Measurements from ENCODE around the gene SMCO4. TPM values are rescaled to one million over a fixed set of nuclear protein-coding genes. Genes with fewer than 3 reads are reported as not detected.

The SMCO4 gene
- total RNA-seq, 1 donor from 2014 or later: 29.3 TPM

- Mint-ChIP-seq H3K4me3 (ENCODE audit: unreplicated experiment) (no peak overlapping the region), H3K27ac (ENCODE audit: unreplicated experiment) (peak overlapping the region; percentile 34), H3K27me3 (ENCODE audit: low read depth, unreplicated experiment) (no peaks in the 10 kb centered on the region), H3K9me3 (ENCODE audit: unreplicated experiment) (peaks cover 3% of the 10 kb centered on the region), H3K4me1 (ENCODE audit: low read depth, unreplicated experiment) (peaks cover 67% of the 10 kb centered on the region), H3K36me3 (ENCODE audit: low read depth, unreplicated experiment) (peaks cover 11% of the 10 kb centered on the region)
- Histone ChIP-seq H3K79me2 (ENCODE audit: insufficient read depth, low read length) (peaks cover 8% of the 10 kb centered on the region), H3K27ac (ENCODE audit: low read depth, low read length) (no peak overlapping the region), H2AFZ (ENCODE audit: low read depth, low read length) (no peak overlapping the region), H3K4me2 (ENCODE audit: low read length) (no peak overlapping the region), H3K36me3 (ENCODE audit: insufficient read depth, low read length) (no peaks in the 10 kb centered on the region), H4K20me1 (ENCODE audit: insufficient read depth, low read length) (peaks cover 62% of the 10 kb centered on the region), H3K9ac (ENCODE audit: low read length) (no peak overlapping the region), H3K4me3 (ENCODE audit: insufficient read depth, low read depth, low read length) (no peak overlapping the region), H3K9me3 (ENCODE audit: insufficient read depth, low read depth, low read length) (no peaks in the 10 kb centered on the region), H3K4me1 (ENCODE audit: insufficient read depth, low read length) (peaks cover 15% of the 10 kb centered on the region), H3K27me3 (ENCODE audit: insufficient read depth, low read length) (no peaks in the 10 kb centered on the region)
- no peak for FAIRE-seq
- DNase-seq (ENCODE audit: low read depth): peak; percentile 39
- TF ChIP-seq EZH2 (IDR thresholded peaks at IDR 0.05; ENCODE audit: insufficient read depth, low read length): no peak
Measured at GRCh38 chr11:93532281-93532789, 10.9 kb downstream of the SMCO4 start.

DNA sequence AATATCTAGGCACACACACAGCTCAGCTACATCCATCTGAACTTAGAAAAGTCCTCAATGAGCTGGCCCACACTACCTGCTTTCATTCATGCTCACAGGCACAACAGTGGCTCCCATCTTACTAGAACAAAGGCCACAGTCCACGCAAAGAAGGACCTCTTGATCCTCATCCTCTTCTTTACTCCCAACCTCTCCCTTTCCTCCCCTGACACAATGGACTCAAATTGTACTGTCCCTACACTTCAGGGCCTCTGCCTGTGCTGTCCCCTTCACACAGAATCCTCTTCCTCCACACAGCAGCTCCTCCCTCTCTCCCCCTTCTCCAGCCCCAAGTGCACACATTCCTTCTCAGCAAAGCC lies 12.7 kb downstream of the SMCO4 start:
- peak overlapping the region; percentile 17 for H3K9ac ChIP-seq (ENCODE audit: low read length)
- no peaks in the 10 kb centered on the region for H3K27me3 Mint-ChIP-seq (ENCODE audit: low read depth, unreplicated experiment)
- peaks cover 67% of the 10 kb centered on the region for H3K4me1 Mint-ChIP-seq (ENCODE audit: low read depth, unreplicated experiment)
- H3K27ac Mint-ChIP-seq (ENCODE audit: unreplicated experiment): peak overlapping the region; percentile 97
- no peak overlapping the region for H3K4me3 Mint-ChIP-seq (ENCODE audit: unreplicated experiment)
- DNase-seq (ENCODE audit: low read depth) (no peak), FAIRE-seq (no peak)
- H3K27ac ChIP-seq (ENCODE audit: low read depth, low read length): peak overlapping the region; percentile 5
- no peaks in the 10 kb centered on the region for H3K36me3 ChIP-seq (ENCODE audit: insufficient read depth, low read length)
- H3K4me3 ChIP-seq (ENCODE audit: insufficient read depth, low read depth, low read length): no peak overlapping the region
- peaks cover 70% of the 10 kb centered on the region for H4K20me1 ChIP-seq (ENCODE audit: insufficient read depth, low read length)
- H3K4me1 ChIP-seq (ENCODE audit: insufficient read depth, low read length): peaks cover 16% of the 10 kb centered on the region
- no peaks in the 10 kb centered on the region for H3K9me3 ChIP-seq (ENCODE audit: insufficient read depth, low read depth, low read length)
- H3K79me2 ChIP-seq (ENCODE audit: insufficient read depth, low read length): peaks cover 8% of the 10 kb centered on the region
- H3K4me2 ChIP-seq (ENCODE audit: low read length): peak overlapping the region; percentile 46
- no peak overlapping the region for H2AFZ ChIP-seq (ENCODE audit: low read depth, low read length)
- peaks cover 3% of the 10 kb centered on the region for H3K9me3 Mint-ChIP-seq (ENCODE audit: unreplicated experiment)
- no peak for TF ChIP-seq EZH2 (IDR thresholded peaks at IDR 0.05; ENCODE audit: insufficient read depth, low read length)
- TF ChIP-seq, protein P1, sequence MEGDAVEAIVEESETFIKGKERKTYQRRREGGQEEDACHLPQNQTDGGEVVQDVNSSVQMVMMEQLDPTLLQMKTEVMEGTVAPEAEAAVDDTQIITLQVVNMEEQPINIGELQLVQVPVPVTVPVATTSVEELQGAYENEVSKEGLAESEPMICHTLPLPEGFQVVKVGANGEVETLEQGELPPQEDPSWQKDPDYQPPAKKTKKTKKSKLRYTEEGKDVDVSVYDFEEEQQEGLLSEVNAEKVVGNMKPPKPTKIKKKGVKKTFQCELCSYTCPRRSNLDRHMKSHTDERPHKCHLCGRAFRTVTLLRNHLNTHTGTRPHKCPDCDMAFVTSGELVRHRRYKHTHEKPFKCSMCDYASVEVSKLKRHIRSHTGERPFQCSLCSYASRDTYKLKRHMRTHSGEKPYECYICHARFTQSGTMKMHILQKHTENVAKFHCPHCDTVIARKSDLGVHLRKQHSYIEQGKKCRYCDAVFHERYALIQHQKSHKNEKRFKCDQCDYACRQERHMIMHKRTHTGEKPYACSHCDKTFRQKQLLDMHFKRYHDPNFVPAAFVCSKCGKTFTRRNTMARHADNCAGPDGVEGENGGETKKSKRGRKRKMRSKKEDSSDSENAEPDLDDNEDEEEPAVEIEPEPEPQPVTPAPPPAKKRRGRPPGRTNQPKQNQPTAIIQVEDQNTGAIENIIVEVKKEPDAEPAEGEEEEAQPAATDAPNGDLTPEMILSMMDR (IDR thresholded peaks at IDR 0.05; ENCODE audit: insufficient read depth, low read depth, low read length): no peak
- no peaks in the 10 kb centered on the region for H3K27me3 ChIP-seq (ENCODE audit: insufficient read depth, low read length)
- H3K36me3 Mint-ChIP-seq (ENCODE audit: low read depth, unreplicated experiment): peaks cover 14% of the 10 kb centered on the region

DNA sequence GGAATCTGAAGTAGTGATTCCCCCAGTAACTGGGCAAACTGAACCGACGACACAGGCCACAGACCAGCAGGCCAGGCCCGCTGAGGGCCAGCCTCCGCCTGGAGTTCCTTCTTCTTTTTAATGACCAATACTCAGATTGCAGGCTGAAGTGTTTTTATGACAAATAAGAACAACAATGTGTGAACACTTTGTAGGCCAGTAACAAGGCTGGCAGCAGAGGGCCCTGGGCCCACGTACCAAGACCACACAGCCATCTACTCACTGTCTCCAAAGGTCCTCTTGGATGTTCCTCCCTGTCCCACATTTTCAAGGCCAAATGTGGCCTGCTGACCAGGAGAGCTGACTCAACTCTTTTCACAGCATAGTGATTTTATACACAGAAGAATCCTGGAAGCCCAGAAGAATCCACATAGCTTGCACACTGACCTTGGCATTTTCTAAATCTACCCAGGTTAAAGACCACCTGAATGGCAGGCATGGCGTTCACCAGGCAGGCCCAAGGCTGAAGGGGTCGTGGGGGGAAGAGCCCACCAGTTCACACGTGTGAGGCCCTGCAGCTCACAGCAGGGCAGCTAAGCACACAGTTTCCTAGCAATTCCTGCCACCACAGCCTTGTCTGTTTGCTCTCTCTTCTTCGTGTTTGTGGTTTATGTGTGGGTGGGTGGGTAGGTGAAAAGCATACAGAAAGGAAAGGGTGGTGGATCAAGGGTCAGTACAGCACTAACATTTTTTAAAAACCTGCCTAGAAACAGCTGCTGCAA lies 13.3 kb downstream of the SMCO4 start:
- FAIRE-seq: no peak
- peak overlapping the region; percentile 17 for H3K9ac ChIP-seq (ENCODE audit: low read length)
- H3K4me3 ChIP-seq (ENCODE audit: insufficient read depth, low read depth, low read length): no peak overlapping the region
- H3K4me1 ChIP-seq (ENCODE audit: insufficient read depth, low read length): peaks cover 16% of the 10 kb centered on the region
- H3K36me3 Mint-ChIP-seq (ENCODE audit: low read depth, unreplicated experiment): peaks cover 14% of the 10 kb centered on the region
- peak overlapping the region; percentile 5 for H3K27ac ChIP-seq (ENCODE audit: low read depth, low read length)
- H2AFZ ChIP-seq (ENCODE audit: low read depth, low read length): no peak overlapping the region
- H3K4me1 Mint-ChIP-seq (ENCODE audit: low read depth, unreplicated experiment): peaks cover 69% of the 10 kb centered on the region
- H3K27me3 Mint-ChIP-seq (ENCODE audit: low read depth, unreplicated experiment): no peaks in the 10 kb centered on the region
- H3K27ac Mint-ChIP-seq (ENCODE audit: unreplicated experiment): peak overlapping the region; percentile 97
- TF ChIP-seq, protein P1 (IDR thresholded peaks at IDR 0.05; ENCODE audit: insufficient read depth, low read depth, low read length): no peak
- TF ChIP-seq EZH2 (IDR thresholded peaks at IDR 0.05; ENCODE audit: insufficient read depth, low read length): no peak
- peaks cover 6% of the 10 kb centered on the region for H3K79me2 ChIP-seq (ENCODE audit: insufficient read depth, low read length)
- peak; percentile 69 for DNase-seq (ENCODE audit: low read depth)
- no peaks in the 10 kb centered on the region for H3K36me3 ChIP-seq (ENCODE audit: insufficient read depth, low read length)
- H4K20me1 ChIP-seq (ENCODE audit: insufficient read depth, low read length): peaks cover 72% of the 10 kb centered on the region
- H3K4me2 ChIP-seq (ENCODE audit: low read length): peak overlapping the region; percentile 46
- no peaks in the 10 kb centered on the region for H3K27me3 ChIP-seq (ENCODE audit: insufficient read depth, low read length)
- H3K4me3 Mint-ChIP-seq (ENCODE audit: unreplicated experiment): no peak overlapping the region
- no peaks in the 10 kb centered on the region for H3K9me3 ChIP-seq (ENCODE audit: insufficient read depth, low read depth, low read length)
- peaks cover 3% of the 10 kb centered on the region for H3K9me3 Mint-ChIP-seq (ENCODE audit: unreplicated experiment)
